HG03025 (cell line): Measurements from ENCODE around the gene EMID1.

Experiments used
- ATAC-seq: cut with Tn5 transposase; IDR thresholded peaks from one replicate; pipeline ENCODE4 v1.9.1; 2021; ENCODE audit warnings: mild to moderate bottlenecking, moderate library complexity; ENCODE audit not compliant: unreplicated experiment, low FRiP score

EMID1 gene

DNA sequence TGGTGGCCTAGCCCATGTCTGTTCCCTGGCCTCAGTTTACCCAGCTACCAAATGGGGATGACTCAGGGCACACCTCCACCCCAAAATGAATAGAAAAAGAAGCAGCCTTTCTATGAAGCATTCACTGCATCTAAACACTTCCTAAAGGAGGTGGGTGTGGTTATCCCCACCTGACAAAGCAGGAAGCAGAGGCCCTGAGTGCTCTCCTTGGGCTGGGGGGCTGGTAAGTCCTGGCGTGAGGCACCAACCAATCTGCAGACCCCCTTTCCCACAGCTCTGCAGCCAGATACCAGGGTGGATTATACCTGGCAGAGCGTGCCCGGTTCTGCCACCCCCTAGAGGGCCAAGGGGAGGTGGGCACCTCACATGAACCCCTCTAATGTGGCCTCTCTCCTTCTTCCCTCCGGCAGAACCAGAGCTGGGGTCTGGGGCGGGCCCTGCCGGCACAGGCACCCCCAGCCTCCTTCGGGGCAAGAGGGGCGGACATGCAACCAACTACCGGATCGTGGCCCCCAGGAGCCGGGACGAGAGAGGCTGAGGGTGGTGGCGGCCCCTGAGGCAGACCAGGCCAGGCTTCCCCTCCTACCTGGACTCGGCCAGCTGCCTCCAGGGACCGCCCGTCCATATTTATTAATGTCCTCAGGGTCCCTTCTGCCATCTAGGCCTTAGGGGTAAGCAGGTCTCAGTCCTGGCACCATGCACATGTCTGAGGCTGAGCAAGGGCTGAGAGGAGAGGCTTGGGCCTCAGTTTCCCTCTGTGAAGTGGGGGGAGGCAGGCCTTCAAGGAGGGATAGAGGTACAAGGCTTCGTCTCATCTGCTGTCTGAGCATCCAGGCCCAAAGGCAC lies 52.9 kb downstream of the EMID1 start:
- ATAC-seq = no peak

DNA sequence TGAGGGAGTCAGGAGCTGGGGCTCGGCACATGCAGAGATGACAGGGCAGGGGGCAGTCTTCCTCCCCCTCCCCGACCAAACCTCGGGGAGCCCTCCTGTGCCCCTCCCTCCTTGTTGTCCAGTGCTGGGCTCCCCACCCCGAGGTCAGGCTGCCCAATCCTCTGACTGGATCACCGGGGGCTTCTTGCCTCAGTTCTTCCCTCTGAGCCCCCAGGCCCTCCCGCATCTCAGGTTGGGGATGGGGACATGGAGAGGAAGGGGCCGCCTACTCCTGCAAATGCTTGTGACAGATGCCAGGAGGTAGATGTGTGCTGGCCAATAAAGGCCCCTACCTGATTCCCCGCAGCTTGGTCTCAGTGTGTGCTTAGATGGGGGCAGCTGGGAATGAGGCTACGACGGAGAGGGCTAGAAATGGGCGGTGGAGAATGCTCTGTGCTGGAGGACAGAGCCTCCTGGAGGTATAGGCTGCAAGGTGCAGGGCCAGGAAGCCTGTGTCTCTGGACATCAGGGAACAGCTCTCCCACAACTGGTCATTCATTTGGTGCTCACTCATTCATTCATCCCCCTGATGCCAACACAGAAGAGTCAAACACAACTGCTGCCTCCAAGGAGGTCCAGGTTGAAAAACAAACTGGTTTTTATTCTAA lies 53.7 kb downstream of the EMID1 start:
- no peak for ATAC-seq

DNA sequence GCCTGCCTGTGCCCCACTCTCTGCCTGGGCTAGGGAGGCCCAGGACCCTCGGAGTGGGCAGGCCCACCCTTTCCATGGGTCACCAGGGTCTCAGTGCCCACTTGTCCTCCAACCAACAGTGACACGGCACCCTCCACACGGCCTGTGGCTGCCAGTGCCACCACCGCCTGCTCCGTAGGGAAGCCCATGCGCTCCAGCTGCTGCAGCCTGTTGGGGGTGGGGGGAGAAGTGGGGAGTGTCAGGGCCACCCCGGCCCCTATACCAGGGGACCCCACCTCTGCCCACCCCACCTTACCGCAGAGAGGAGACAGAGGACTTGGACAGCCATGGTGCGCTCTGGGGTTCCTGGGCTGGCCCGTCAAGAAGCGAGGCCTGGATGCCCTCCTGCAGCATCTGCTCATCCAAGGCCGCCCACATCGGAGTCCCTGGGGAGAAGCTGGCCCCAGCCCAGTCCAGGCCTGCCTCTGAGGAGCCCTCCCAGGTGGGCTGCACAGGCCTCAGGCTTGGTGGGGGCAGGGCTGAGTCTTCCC lies 54.4 kb downstream of the EMID1 start:
- no peak for ATAC-seq

DNA sequence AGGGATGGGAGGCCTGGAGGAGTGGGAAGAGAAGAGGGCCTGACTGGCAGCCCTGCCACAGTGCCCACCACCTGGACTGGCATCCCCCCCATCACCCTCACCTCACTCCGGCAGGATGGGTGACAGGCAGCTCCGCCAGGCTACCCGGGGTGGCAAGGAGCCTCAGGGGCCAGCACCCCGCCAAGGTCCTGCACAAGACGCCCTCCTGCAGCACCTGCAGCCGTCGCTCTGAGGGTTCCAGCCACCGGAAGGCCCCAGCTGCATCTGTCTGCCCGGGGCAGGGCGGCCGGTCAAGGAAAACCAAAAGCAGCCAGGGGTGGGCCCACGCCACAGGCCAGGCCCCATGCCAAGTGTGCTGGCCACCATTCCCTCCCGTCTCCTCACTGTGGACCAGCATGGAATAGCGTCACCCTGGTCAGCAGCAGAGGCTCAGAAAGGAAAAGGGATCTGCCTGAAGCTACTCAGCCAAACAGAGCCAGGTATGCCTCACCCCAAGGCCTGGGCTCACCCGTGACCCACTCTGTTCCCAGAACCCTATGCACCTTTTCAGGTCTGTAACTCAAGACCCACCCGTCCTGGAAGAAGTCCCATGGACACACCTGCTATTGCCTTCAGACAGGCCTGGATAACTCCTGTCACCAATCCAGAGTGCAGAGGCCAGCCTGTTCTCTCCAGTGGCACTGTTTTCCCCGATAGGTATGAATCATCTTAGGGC lies 55.1 kb downstream of the EMID1 start:
- ATAC-seq = no peak

DNA sequence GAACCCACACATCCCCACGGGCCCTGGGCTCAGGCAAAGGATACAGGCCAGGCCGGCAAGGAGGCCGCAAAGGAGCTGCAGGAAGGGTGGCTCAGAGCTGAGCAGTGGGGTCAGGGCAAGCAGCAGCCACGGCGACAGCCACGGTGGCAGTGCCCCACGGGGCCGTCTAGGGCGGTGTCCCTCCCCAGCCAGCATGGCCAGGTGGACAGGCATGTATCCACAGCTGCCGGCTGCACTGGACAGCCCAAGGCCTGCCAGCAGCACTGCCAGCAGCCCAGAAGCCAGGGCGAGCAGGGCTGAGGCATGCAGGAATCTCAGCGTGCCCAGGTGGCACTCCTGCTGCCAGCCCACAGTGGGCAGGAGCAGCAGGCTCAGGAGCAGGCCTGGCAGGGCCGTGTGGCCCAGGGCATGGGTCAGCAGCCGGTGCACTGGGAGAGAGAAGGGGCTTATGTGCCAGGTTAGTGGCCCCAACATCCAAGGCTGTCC lies 58.1 kb downstream of the EMID1 start:
- ATAC-seq = no peak

DNA sequence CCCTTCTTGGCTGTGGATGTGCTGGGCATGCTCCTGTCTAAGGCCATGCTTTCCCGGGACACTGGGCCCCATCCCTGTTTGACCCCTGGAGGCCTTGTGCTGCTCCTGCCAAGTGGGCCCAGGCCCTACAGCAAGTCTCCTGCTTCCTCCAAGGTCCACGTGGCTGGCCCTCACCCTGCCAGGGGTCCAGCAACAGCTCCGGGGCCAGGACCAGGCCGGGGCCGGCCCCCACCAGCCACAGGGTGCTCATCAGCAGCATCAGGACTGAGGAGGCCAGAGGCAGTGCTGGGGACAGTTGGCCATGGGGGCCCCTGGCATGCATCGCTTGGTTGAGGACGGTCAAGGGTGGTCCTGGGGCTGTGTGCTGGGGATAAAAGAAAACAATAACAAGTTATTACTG lies 59.6 kb downstream of the EMID1 start:
- ATAC-seq = no peak

DNA sequence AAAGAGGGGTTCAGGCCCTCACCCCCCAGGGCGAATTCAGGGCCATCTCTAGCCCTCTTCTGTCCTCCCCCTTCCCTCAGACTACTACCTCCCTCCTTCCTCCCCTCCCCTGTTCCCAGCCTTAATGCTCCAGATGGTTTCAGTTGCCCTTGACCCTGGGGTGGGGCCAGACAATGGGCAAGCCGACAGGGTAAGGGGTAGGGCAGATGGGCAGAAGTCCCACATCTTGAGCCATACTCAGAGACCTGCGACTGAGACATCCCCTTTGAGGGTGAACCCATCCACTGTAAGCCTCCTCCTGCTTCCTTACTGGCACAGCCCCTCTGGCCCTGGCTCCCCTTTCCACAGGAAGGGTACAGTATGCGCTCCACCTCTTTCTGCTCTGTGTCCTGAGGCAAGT lies 60.2 kb downstream of the EMID1 start:
- no peak for ATAC-seq

DNA sequence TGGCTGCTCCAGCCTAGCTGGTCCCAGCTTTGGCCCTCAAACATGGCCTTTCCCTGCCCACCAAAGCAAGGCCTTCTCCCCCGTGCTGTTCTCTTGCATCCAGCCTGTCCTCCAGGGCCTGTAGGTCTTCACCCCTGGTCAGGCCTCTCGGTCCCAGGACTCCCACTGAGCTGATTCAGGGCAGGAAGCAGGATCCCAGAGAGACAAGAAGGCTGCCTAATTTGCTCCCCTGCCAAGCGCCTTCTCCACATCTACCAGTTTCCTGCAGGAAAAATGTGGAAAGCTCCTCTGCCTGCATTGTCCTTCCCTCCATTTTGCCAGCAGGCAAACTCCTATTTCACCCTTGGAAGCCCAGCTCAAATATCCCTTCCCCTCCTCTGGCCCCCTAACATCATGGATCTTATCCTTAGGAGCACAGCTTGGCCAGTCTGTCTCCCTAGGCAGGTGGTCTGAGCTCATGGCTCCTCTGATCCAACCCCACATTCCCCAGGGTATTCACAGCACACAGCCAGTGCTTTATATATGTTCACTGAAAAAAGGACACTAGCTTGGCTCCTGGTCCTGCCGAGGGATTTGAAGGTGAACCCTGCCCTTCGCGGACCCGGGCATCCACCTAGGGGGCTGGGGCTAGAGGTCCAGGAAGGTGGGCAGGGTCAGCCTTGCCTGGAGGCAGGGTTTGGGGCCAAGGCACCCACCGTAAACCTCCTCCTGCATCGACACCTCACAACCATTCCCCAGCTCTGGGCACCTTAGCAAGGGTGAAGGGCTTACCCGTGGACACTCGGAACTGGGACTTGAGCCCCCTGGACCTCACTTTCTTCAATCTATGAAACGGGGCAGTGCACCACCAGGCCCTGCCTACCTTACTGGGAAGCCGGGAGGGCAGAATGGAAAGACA lies 61.1 kb downstream of the EMID1 start:
- no peak for ATAC-seq

DNA sequence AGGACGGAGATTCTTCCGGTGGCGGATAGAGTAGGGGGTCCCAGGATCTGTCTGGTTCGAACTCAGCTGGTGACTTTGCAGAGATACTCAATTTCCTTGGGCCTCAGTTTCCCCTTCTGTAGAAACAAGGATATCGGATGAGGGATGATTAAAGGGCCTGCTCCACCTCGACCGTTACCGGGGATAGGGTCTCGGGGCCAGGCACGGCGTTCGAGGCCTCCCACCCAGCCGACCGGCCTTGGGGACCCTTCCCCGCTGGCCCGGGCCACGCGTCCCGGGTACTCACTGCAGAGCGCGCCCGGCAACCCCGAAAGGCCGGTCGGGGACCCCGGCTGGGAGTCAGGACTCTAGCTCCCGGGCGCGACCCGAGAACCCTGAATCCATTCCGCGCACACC lies 61.8 kb downstream of the EMID1 start:
- ATAC-seq = no peak

DNA sequence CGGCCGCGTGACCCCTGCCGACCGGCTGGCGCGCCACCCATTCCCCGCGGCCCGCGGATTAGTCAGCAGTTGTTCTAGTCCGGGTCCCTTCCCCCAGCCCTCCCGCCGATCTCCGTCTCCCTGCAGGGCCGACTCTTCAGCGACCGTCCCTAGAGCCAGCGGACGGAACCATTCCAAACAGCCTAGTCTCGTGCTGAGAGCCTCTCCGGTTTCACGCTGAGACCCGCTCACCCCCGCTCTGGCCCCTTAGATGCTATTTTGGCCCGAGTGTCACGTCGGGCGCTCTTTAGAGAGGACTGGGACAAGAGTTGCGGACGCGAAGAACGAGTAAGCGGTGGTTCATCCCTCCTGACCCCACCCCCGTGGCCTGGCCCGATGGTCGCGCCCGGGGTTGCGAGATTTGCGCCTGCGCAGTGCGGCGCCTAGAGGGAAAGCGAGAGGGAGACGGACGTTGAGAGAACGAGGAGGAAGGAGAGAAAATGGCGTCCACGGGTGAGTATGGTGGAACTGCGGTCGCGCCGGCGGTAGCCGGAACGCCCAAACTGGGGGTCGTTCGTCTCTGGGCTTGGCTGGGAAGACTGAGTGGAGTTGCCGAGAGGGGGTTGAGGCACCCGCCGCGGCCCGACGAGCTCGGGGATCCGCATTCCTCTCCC lies 62.3 kb downstream of the EMID1 start, which contains the start of the genes EWSR1 and RHBDD3:
Gene EWSR1 (plus strand): TSS at position 411 of the 653 bp plus-strand sequence. CDS start 69 bp downstream, at position 480.
Gene RHBDD3 (minus strand): TSS at position 124 of the 653 bp plus-strand sequence. CDS start 2,355 bp downstream, outside the sequence.
- peak; percentile 76 for ATAC-seq

DNA sequence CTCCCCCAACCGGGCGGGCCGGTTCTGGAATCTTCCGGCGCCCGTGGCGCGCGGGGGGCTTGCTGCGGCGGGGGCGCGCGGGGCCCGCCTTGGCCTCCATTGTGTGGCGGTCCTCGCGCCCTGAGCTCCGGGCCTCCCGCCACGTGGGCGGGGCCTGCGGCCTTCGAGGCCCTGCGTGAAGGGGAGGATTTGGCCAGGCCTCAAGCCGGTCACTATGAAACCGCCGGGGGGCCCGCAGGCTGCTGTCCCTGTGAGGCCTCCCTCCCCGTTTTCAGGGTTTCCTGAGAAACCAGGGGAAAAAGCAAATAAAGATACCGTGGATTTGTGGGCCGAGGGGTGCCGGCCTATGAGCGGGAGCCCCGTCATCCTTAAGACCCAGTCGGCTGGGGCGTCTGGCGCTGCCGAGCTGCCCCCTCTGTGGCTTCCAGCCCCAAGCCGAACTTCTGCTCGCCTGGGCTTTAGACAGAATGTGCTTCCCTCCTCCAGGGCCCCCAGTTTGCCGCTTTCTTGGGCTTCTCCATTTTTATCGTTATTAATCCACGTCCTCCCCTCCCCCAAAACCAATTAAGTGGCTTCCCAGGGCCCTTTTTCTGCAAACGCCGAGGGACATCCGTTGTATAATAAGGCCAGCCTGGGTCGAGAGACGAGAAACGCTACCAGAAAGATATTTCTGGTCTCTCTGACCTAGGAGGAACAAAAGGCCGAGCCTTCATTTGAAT lies 63.0 kb downstream of the EMID1 start:
- ATAC-seq = peak; percentile 34

DNA sequence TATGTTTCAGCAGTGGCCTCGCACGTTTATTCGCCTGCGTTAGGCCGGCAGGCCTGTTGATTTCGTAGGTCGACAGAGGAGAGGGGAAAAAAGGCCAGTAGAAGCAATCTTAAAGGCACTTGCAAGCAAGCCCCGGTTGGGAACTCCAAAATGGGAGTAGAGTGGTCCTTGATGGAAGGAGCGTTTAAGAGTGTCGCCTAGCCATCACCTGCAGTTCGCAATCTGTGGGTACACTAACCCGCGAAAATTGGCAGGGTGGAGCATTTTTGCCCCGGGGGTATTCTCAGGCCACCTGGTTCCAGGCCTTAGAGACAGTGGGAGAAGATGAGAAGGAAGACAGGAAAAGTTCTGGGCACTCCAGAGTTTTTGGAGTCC lies 63.5 kb downstream of the EMID1 start:
- no peak for ATAC-seq

DNA sequence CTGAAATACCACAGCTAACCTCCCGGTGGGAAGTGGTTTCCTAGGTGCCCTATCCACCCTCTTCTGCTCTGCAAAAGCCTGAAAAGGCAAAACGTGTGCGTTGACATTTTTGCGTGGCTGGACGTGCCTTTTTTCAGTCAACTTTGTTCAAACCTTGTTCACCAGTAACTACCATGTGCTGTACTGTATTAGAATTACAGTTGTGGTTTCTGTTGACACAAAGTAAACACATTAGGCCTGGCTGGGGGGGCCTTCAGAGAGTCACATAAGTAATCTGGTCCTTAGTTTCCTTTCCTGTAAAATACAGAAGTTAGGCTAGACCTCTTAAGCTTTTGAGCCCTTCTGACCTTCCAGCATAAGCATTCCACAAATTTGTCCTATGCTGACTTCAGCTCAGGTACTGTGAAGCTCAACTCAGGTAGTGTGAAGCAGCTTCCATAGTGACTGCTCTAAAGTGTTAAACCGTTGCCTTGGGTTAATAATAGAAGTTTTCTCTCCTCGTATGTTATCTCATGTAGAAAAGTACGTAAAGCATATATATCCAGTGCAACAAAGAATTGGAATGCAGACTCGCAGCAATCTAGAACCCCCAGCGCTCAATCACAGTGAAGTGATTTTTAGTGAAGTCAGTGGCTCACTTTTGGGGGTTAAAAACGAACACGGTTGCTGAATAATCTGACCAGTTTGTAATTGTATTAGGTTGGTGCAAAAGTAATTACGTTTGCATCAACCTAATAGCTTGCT lies 64.2 kb downstream of the EMID1 start:
- no peak for ATAC-seq

DNA sequence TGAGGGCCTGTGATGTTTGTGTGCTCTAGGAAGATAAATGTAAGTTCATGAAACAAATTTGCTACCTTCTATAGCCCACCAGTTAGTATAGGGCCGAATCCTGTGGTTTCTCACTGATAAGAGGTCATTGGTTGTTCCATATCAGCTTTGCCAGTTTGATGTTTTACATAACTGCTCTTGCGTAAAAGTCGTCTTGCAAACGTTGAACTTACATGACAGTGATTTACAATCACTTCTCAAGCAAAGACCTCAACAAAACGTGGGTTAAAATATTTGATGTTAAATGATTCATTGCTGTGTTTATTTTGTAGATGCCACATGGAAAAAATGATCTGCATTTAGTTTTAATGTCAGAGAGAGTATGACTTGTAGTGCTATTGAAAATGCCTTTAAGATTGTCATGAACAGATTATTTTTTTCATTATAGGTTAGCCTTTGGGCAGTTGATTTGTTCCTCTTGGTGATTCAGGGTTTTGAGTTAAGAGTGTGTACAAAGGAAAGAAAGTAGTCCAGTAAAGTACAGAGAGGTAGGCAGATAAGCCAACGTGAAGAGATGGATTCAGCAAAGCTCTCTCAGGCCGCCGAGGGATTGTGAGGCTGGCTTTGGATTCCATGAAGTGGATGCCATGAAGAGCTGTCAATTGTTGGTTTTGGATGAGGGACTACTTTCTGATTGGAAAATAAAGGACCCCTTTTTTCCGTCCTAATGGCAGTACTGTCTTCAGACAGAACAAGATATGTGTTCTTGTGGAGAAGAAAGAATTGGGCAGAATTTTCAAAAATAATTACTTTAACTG lies 65.0 kb downstream of the EMID1 start:
- ATAC-seq = no peak

DNA sequence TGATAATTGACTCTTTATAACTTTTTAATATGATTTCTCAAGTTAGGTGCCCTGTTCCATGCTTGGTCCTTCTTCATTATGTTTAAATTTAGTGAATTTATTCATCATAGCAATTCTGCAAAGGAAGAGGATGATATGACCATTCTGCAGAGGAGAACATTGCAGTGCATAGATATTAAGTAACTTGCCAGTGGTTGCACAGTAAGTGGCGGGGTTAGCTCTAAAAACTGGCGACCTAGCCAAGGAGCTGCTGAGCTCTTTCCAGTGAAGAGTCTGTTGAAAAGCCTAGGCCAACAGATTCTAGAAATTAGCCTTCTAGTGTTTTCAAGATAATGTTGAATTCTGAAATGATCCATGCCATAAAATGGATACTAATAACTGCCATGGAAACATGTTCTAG lies 66.9 kb downstream of the EMID1 start:
- no peak for ATAC-seq

DNA sequence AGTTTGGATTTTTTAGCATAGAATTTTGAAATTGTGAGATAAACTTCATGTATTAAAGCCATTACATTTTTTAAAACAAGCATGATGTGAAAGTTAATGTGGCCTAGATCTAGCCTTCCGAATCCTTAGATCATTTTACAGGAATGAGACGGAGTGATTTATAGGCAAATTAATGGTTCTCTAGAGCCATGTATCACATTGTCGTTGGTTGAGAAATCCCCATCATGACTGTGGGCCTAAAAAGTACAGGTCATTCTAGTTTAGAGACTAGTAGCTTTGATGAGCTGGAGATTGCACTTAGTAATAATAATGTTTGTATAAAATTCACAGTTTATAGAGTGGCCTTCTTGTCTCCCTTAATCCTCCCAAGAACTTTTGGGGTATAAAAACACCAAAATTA lies 69.5 kb downstream of the EMID1 start:
- ATAC-seq = no peak

DNA sequence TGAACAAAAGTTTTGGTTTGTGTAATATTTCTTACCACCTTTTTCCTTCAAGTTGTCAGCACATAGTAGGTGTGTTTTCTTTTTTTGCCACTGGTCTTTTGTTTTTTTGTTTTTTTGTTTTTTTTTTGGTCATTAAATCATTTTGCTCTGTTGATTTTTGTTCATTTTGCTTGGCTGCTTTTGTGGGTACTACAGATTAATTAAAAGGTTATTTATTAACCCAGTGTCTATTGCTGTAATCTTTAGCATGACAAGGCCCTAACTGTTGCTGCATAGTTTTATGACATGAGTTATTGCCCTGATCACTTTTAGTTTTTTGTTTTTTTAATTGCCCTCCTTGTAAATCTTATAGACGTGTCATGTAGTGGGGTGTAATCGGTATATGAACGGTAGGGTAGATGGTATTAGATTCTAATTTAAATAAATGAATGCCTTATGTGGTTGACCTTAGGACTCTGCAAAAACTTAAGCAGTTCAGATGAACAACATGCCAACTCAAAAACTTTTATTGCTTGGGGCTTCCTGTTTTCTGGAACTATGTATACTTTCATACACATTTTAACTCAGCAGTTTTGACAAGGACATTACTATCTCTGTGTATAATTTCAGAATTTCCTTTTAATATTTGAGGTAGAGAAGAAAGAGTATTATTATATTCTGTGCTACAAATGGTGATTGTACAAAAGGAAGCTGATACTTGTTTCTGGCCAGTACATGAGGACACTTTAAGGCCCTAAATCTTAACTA lies 70.3 kb downstream of the EMID1 start:
- ATAC-seq = no peak
